ENCODE results near the gene LIPG. TPM values are rescaled to one million over a fixed set of nuclear protein-coding genes. Genes with fewer than 3 reads are reported as not detected.

The LIPG gene
- total RNA-seq, 1 experiment from 2014 or later = 6.1 TPM

DNA sequence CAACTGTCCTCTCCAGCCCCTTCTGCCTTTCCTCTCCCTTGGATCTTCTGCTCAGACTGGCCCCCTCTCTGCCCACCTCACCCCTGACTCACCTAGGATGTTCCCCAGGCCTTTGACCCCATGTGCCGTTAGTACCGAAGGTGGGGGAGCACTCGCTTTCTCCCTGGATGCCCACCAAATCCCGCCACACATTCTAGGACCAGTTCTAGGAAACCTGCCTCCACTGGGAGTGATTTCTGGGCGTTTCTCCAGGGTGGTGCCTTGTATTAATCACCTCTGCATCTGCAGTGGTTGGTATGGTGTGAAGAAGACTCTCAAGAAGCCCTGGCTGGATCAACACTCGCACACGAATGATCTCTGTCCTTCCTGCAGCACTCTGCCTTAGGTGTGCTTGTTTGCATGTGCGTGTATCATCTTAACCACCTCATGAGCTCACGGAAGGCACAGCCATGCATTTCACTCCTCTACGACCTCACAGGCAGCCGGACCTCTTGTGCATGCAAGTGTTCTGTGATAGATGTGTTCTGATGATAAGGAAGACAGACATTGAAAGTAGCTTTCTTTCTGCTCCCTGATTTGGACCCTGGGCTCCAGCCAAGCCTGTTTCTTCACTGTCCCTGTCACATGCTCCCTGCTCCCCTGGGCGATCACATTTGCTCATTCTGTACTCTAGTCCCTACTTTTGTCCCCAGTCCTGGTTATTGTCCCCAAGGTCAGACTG is 69.4 kb downstream of the LIPG start:
- no peak overlapping the region for H2AFZ ChIP-seq (ENCODE audit: low read length)
- H3K27ac ChIP-seq (ENCODE audit: insufficient read length, low read depth, low read length) = no peak overlapping the region
- H3K27me3 Mint-ChIP-seq (ENCODE audit: low read depth) = peaks cover 12% of the 10 kb centered on the region
- H3K56ac ChIP-seq (ENCODE audit: insufficient read length, low read depth, low read length) = no peak overlapping the region
- H3K4ac ChIP-seq (ENCODE audit: low read depth, low read length) = no peak overlapping the region
- no peak overlapping the region for H2BK12ac ChIP-seq (ENCODE audit: insufficient read length, low read depth, low read length)
- no peaks in the 10 kb centered on the region; a peak in 1 of 7 replicates for H3K36me3 Mint-ChIP-seq (ENCODE audit: insufficient read depth in 1 of 3, low read depth in 3 of 3)
- no peak for DNase-seq
- TF ChIP-seq, protein P1, sequence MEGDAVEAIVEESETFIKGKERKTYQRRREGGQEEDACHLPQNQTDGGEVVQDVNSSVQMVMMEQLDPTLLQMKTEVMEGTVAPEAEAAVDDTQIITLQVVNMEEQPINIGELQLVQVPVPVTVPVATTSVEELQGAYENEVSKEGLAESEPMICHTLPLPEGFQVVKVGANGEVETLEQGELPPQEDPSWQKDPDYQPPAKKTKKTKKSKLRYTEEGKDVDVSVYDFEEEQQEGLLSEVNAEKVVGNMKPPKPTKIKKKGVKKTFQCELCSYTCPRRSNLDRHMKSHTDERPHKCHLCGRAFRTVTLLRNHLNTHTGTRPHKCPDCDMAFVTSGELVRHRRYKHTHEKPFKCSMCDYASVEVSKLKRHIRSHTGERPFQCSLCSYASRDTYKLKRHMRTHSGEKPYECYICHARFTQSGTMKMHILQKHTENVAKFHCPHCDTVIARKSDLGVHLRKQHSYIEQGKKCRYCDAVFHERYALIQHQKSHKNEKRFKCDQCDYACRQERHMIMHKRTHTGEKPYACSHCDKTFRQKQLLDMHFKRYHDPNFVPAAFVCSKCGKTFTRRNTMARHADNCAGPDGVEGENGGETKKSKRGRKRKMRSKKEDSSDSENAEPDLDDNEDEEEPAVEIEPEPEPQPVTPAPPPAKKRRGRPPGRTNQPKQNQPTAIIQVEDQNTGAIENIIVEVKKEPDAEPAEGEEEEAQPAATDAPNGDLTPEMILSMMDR (conservative IDR thresholded peaks at IDR 0.05) = no peak
- H3K18ac ChIP-seq (ENCODE audit: insufficient read length, low read depth, low read length) = no peak overlapping the region
- H3K79me1 ChIP-seq (ENCODE audit: insufficient read depth, low read depth, low read length, poor library complexity, severe bottlenecking) = no peaks in the 10 kb centered on the region
- no peak overlapping the region for H2BK20ac ChIP-seq (ENCODE audit: low read depth, low read length, poor library complexity, severe bottlenecking)
- no peak overlapping the region for H4K91ac ChIP-seq (ENCODE audit: insufficient read length, low read depth, low read length)
- no peaks in the 10 kb centered on the region for H3K79me2 ChIP-seq (ENCODE audit: insufficient read depth, low read length)
- H3K4me1 ChIP-seq (ENCODE audit: insufficient read depth, low read length) = no peaks in the 10 kb centered on the region
- peaks cover 10 to 11% of the 10 kb centered on the region in 2 experiments for H3K4me1 Mint-ChIP-seq
- no peak overlapping the region for H3K4me2 ChIP-seq (ENCODE audit: insufficient read depth, insufficient read length, low read length)
- no peaks in the 10 kb centered on the region for H3K23me2 ChIP-seq (ENCODE audit: insufficient read length, low read depth, low read length, poor library complexity, severe bottlenecking)
- H3K9me3 ChIP-seq (ENCODE audit: control insufficient read depth, low read depth, low read length) = no peaks in the 10 kb centered on the region
- no peaks in the 10 kb centered on the region for H4K20me1 ChIP-seq (ENCODE audit: control insufficient read depth, insufficient read depth, insufficient read length)
- H2BK120ac ChIP-seq (ENCODE audit: low read depth, low read length, poor library complexity, severe bottlenecking) = no peak overlapping the region
- H3K14ac ChIP-seq (ENCODE audit: insufficient read depth, low read length) = no peak overlapping the region
- H3K27me3 ChIP-seq (ENCODE audit: insufficient read depth, low read length) = no peaks in the 10 kb centered on the region
- no peak overlapping the region for H3K4me3 Mint-ChIP-seq
- no peak overlapping the region for H2BK15ac ChIP-seq (ENCODE audit: low read depth, low read length)
- no peak overlapping the region for H2AK5ac ChIP-seq (ENCODE audit: insufficient read length, low read length)
- H3K9ac ChIP-seq (ENCODE audit: extremely low read depth, insufficient read length, low read length) = no peak overlapping the region
- no peak overlapping the region for H2BK5ac ChIP-seq (ENCODE audit: insufficient read length, low read length)
- H4K8ac ChIP-seq (replicated peaks; ENCODE audit: insufficient read length, low read depth, low read length) = no peak overlapping the region
- no peak overlapping the region for H3T11ph ChIP-seq (ENCODE audit: low read length)
- H3K9me3 Mint-ChIP-seq = no peaks in the 10 kb centered on the region; a peak in 1 of 5 replicates
- no peak overlapping the region for H3K23ac ChIP-seq (ENCODE audit: insufficient read length, low read depth, low read length)
- H3K27ac Mint-ChIP-seq = no peak overlapping the region
- no CpG with 5 or more reads among the region's 12 CpGs for WGBS (ENCODE audit: extremely low coverage, insufficient read length, low lambda C conversion rate)
- H4K5ac ChIP-seq (ENCODE audit: insufficient read length, low read depth, low read length) = no peak overlapping the region
